WTC11 (cell line): ENCODE results near the gene DGCR2. TPM values are rescaled to one million over a fixed set of nuclear protein-coding genes. Genes with fewer than 3 reads are reported as not detected.
"Not testable (repeated sequence)": the region's sequence is repeated elsewhere in the genome, so short reads cannot be mapped to it uniquely, and the experiment has no call there.

Experiments
- ATAC-seq: fragments of 200-7000 bp; cut with Tn5 transposase; 2 replicates; pipeline ENCODE4 v1.10.0; 2021; ENCODE audit warnings: mild to moderate bottlenecking, moderate library complexity
- CTCF ChIA-PET: fragments of 300-600 bp; sonication (Branson Sonifier 250); formaldehyde crosslinking; loops from one replicate; lab custom pipeline; 2021; ENCODE audit warnings: antibody characterized with exemption; lab: Charles Lee
- POLR2A ChIA-PET: fragments of 350-600 bp; sonication (Branson Sonifier 250); formaldehyde crosslinking; loops from one replicate; lab custom pipeline; 2021; ENCODE audit warnings: antibody characterized with exemption; lab: Charles Lee
- DNase-seq: peaks from one replicate; pipeline ENCODE4 v3.0.0; 2021; ENCODE audit warnings: low spot score
- H3K27ac Mint-ChIP-seq: 2 replicates; pipeline ENCODE4 v1.8.0; 2021; ENCODE audit warnings: mixed read lengths
- H3K27me3 Mint-ChIP-seq: 2 replicates; pipeline ENCODE4 v1.8.0; 2021; ENCODE audit warnings: low read depth, mild to moderate bottlenecking, moderate library complexity, mixed read lengths
- H3K36me3 Mint-ChIP-seq: 2 replicates; pipeline ENCODE4 v1.8.0; 2021; ENCODE audit warnings: mixed read lengths
- H3K4me1 Mint-ChIP-seq: 2 replicates; pipeline ENCODE4 v1.8.0; 2022; ENCODE audit warnings: mixed read lengths
- H3K4me3 Mint-ChIP-seq: 2 replicates; pipeline ENCODE4 v1.8.0; 2021; ENCODE audit warnings: mild to moderate bottlenecking, moderate library complexity, mixed read lengths
- H3K9me3 Mint-ChIP-seq: 2 replicates; pipeline ENCODE4 v1.8.0; 2021; ENCODE audit warnings: mixed read lengths
- ATF3 ChIP-seq: sonication (generic); formaldehyde crosslinking; conservative IDR thresholded peaks from 2 replicates; pipeline ENCODE4 v1.8.1; 2022; ENCODE audit warnings: mild to moderate bottlenecking, missing genetic modification reagents
- ETV6 ChIP-seq: sonication (generic); formaldehyde crosslinking; IDR thresholded peaks from 2 replicates; pipeline ENCODE4 v1.8.1; 2022; ENCODE audit warnings: mild to moderate bottlenecking, missing genetic modification reagents
- GRHL2 ChIP-seq: fragments of 250-450 bp; sonication (Bioruptor Pico); IDR thresholded peaks from 2 replicates; pipeline ENCODE4 v1.8.0; 2022; ENCODE audit warnings: mild to moderate bottlenecking, moderate library complexity; ENCODE audit not compliant: insufficient replicate concordance, severe bottlenecking
- HMGXB4 ChIP-seq: sonication (generic); formaldehyde crosslinking; IDR thresholded peaks from 2 replicates; pipeline ENCODE4 v1.8.1; 2023; ENCODE audit warnings: mild to moderate bottlenecking, moderate library complexity, missing genetic modification reagents
- IRF2 ChIP-seq: sonication (generic); formaldehyde crosslinking; IDR thresholded peaks from 2 replicates; pipeline ENCODE4 v1.8.0; 2022; ENCODE audit warnings: low read depth, missing genetic modification reagents, borderline replicate concordance
- MXD4 ChIP-seq: fragments of 250-450 bp; sonication (Bioruptor Pico); IDR thresholded peaks from 2 replicates; pipeline ENCODE4 v1.8.0; 2021; ENCODE audit warnings: mild to moderate bottlenecking, moderate library complexity, borderline replicate concordance
- NFATC4 ChIP-seq: fragments of 250-450 bp; sonication (Bioruptor Pico); IDR thresholded peaks from 2 replicates; pipeline ENCODE4 v1.9.0; 2021; ENCODE audit warnings: mild to moderate bottlenecking
- NR2C2 ChIP-seq: sonication (generic); formaldehyde crosslinking; IDR thresholded peaks from 2 replicates; pipeline ENCODE4 v1.8.0; 2022; ENCODE audit warnings: mild to moderate bottlenecking, missing genetic modification reagents
- TCF7 ChIP-seq: sonication (generic); formaldehyde crosslinking; IDR thresholded peaks from 2 replicates; pipeline ENCODE4 v1.8.0; 2022; ENCODE audit warnings: mild to moderate bottlenecking, low read depth, missing genetic modification reagents, moderate library complexity
- USF1 ChIP-seq: sonication (generic); formaldehyde crosslinking; IDR thresholded peaks from 2 replicates; pipeline ENCODE4 v1.8.0; 2022; ENCODE audit warnings: mild to moderate bottlenecking, missing genetic modification reagents
- ZNF121 ChIP-seq: sonication (generic); formaldehyde crosslinking; IDR thresholded peaks from 2 replicates; pipeline ENCODE4 v1.8.0; 2023; ENCODE audit warnings: missing genetic modification reagents
- ZNF396 ChIP-seq: fragments of 250-450 bp; sonication (Bioruptor Pico); IDR thresholded peaks from 2 replicates; pipeline ENCODE4 v1.8.0; 2021; ENCODE audit warnings: mild to moderate bottlenecking, moderate library complexity, borderline replicate concordance
- total RNA-seq: library from RNA; stranded (reverse); gene quantifications from 3 replicates; pipeline ENCODE4 v1.2.3, GENCODE V29; 2021
- TF ChIP-seq, protein P1 (sequence below): fragments of 250-450 bp; sonication (Bioruptor Pico); conservative IDR thresholded peaks from 2 replicates; pipeline ENCODE4 v1.9.0; 2021; ENCODE audit warnings: mild to moderate bottlenecking
- TF ChIP-seq, protein P2 (sequence below): sonication (generic); formaldehyde crosslinking; IDR thresholded peaks from 2 replicates; pipeline ENCODE4 v1.8.1; 2022; ENCODE audit warnings: low read depth, missing genetic modification reagents, borderline replicate concordance
- TF ChIP-seq, protein P3 (sequence below): fragments of 250-450 bp; sonication (Bioruptor Pico); IDR thresholded peaks from 2 replicates; pipeline ENCODE4 v1.9.0; 2021; ENCODE audit warnings: mild to moderate bottlenecking

Gene DGCR2
- total RNA-seq, 1 experiment from 2014 or later, result 64.2 TPM

GRCh38 chr22:19026080-19026479 is 96.1 kb downstream of the DGCR2 start:
- H3K36me3 Mint-ChIP-seq, H3K4me3 Mint-ChIP-seq, CTCF ChIA-PET, ATAC-seq, DNase-seq, H3K4me1 Mint-ChIP-seq, POLR2A ChIA-PET, H3K9me3 Mint-ChIP-seq, H3K27ac Mint-ChIP-seq: not testable (repeated sequence)
- H3K27me3 Mint-ChIP-seq, result peaks cover 35% of the 10 kb centered on the region

DNA sequence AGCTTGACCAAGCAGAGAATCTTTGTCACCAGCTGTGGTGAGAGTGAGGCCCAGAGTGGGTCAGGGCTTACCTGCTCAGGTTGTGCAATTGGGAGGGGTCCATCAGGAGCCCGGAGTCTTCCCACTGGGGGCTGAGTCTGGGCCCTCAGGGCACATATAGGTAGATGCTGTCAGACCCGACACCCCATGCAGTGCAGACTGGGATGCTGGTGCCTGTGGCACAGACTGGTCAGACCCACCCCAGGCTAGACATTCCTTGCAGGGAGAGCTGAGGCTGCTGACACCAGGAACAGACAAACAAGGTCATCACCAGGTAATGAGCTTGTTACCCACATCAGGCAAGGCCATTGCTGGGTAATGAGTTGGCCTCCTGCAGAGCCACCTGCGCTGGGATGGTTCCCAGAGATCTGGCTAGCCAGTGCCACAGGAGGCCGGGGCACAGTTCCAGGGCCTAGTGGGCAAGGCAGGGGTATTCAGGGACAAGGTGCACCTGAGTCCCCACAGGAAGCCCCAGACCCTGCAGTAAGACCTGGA is 97.2 kb downstream of the DGCR2 start:
- ATAC-seq, H3K9me3 Mint-ChIP-seq, H3K4me1 Mint-ChIP-seq, H3K4me3 Mint-ChIP-seq, POLR2A ChIA-PET, H3K36me3 Mint-ChIP-seq, CTCF ChIA-PET, H3K27ac Mint-ChIP-seq, DNase-seq: not testable (repeated sequence)
- peaks cover 24% of the 10 kb centered on the region for H3K27me3 Mint-ChIP-seq

- H3K4me3 Mint-ChIP-seq, H3K27ac Mint-ChIP-seq, CTCF ChIA-PET, ATAC-seq, DNase-seq, H3K36me3 Mint-ChIP-seq, H3K4me1 Mint-ChIP-seq, H3K9me3 Mint-ChIP-seq: not testable (repeated sequence)
- peaks cover 20% of the 10 kb centered on the region for H3K27me3 Mint-ChIP-seq
- POLR2A ChIA-PET, result interaction anchor here (0.6 kb wide), 1 partner anchor 592 kb away, joined by 13 read pairs; no protein-coding TSS in a partner anchor
These were observed 98.3 kb downstream of the DGCR2 start for GRCh38 chr22:19023931-19024330.

DNA sequence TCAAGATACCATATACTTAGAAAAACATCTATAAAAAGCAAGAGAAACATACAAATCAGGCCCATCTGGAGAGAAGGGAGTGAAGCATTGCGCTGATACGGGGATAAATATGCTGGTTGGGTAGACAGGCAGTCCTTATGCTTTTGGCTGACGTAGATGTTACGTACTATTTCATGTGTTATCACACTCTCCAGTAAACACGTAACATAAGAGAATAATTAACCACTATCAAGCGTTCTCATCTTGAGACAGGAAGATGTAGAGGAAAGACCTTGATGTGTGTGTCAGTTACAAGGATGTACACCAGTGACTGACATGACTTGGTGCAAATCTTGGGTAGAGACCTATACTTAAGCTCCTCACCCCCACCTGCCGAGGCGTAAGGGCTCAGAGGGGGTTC is 99.5 kb downstream of the DGCR2 start:
- DNase-seq, result no peak
- H3K27me3 Mint-ChIP-seq, result peaks cover 10% of the 10 kb centered on the region
- H3K36me3 Mint-ChIP-seq, result no peaks in the 10 kb centered on the region
- no peak overlapping the region for H3K4me3 Mint-ChIP-seq
- H3K27ac Mint-ChIP-seq, result no peak overlapping the region
- TF ChIP-seq, protein P1, sequence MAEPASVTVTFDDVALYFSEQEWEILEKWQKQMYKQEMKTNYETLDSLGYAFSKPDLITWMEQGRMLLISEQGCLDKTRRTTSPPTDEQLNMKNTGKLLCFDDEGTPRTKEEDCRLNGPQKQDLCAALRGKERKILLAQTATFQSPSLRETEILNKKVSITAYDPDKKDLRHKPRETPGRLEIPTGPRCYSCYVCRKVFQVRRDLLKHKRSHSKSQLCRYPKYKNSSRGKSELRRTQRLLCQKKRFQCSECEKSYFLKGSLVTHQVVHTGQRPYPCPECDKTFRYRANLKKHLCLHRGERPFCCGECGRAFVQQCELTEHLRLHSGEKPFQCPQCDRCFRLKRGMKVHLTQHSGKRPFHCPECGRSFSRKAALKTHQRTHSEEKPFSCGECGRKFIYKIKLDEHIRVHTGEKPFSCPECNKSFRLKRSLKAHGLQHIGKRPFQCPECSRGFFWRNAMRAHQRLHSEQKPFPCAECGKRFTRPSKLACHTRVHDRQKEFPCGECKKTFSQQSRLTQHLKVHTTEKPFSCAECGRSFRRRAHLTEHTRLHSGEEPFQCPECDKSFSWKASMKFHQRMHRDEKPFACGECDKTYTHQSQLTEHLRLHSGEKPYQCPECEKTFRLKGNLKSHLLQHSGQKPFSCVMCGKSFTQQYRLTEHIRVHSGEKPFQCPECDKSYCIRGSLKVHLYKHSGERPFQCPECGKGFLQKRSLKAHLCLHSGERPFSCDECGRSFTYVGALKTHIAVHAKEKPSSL (CRISPR knock-in tag), result no peak
- no peak for TF ChIP-seq HMGXB4 (CRISPR knock-in tag)
- no peak for ATAC-seq
- H3K4me1 Mint-ChIP-seq, result peaks cover 3% of the 10 kb centered on the region; the same call in 1 of the 2 replicates
- no peaks in the 10 kb centered on the region for H3K9me3 Mint-ChIP-seq
- ChIA-PET CTCF (interaction anchor here (0.5 kb wide), 1 partner anchor 16 kb away, joined by 3 read pairs; no protein-coding TSS in a partner anchor), POLR2A (no interaction called here)

DNA sequence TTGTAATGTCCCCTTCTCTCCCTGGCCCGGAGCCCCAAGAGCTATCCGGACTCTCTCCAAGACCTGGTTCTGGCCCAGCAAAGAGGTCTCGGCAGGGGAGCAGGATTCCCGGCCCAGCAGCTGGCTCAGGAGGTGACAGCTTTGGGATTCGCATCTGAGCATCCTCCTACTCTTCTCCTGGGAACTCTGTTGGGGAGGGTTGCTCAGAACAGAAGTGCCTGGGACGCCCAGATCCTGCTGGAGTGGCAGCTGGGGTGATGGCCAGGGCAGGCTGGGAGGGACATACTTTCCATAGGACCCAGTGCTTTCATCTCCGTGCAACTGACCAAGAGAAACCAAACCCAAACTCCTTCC is 102.6 kb downstream of the DGCR2 start:
- no peaks in the 10 kb centered on the region for H3K9me3 Mint-ChIP-seq

More for the DNA sequence above, 102.6 kb downstream of the DGCR2 start:
- Mint-ChIP-seq H3K4me3 (no peak overlapping the region), H3K36me3 (no peaks in the 10 kb centered on the region), H3K4me1 (no peaks in the 10 kb centered on the region), H3K27me3 (no peaks in the 10 kb centered on the region; the same call in 1 of the 2 replicates), H3K27ac (no peak overlapping the region)
- TF ChIP-seq ATF3 (CRISPR knock-in tag) (no peak), ZNF396 (CRISPR knock-in tag) (no peak), TCF7 (CRISPR knock-in tag) (no peak), NR2C2 (CRISPR knock-in tag) (no peak), ZNF121 (CRISPR knock-in tag) (no peak), GRHL2 (CRISPR knock-in tag) (no peak), MXD4 (CRISPR knock-in tag) (no peak), NFATC4 (no peak), IRF2 (CRISPR knock-in tag) (no peak), ETV6 (CRISPR knock-in tag) (no peak), USF1 (CRISPR knock-in tag) (no peak)
- TF ChIP-seq, protein P1 (CRISPR knock-in tag), result no peak
- TF ChIP-seq, protein P2, sequence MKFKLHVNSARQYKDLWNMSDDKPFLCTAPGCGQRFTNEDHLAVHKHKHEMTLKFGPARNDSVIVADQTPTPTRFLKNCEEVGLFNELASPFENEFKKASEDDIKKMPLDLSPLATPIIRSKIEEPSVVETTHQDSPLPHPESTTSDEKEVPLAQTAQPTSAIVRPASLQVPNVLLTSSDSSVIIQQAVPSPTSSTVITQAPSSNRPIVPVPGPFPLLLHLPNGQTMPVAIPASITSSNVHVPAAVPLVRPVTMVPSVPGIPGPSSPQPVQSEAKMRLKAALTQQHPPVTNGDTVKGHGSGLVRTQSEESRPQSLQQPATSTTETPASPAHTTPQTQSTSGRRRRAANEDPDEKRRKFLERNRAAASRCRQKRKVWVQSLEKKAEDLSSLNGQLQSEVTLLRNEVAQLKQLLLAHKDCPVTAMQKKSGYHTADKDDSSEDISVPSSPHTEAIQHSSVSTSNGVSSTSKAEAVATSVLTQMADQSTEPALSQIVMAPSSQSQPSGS (CRISPR knock-in tag), result no peak
- TF ChIP-seq, protein P3, sequence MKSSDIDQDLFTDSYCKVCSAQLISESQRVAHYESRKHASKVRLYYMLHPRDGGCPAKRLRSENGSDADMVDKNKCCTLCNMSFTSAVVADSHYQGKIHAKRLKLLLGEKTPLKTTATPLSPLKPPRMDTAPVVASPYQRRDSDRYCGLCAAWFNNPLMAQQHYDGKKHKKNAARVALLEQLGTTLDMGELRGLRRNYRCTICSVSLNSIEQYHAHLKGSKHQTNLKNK, result no peak
- POLR2A ChIA-PET, result no interaction called here
- ATAC-seq (no peak), DNase-seq (no peak)
- CTCF ChIA-PET, result interaction anchor here (1.0 kb wide), 1 partner anchor 20 kb away, joined by 4 read pairs; no protein-coding TSS in a partner anchor
